Nephron (organoid): ENCODE measurements around the gene LNP1.
A peak's percentile ranks its signal among the peaks of the same experiment; 100 is the strongest.
"Not testable (repeated sequence)": the region's sequence is repeated elsewhere in the genome, so short reads cannot be mapped to it uniquely, and the experiment has no call there.

Source experiments
- H3K27ac Mint-ChIP-seq, 3 experiments: 2 replicates each; pipeline ENCODE4 v1.8.0; 2020; ENCODE audit warnings: mixed read lengths in 3 of 3, mild to moderate bottlenecking in 2 of 3, moderate library complexity in 1 of 3
- H3K27me3 Mint-ChIP-seq: 2 replicates; pipeline ENCODE4 v1.8.0; 2021; ENCODE audit warnings: low read depth, mild to moderate bottlenecking, moderate library complexity, mixed read lengths
- H3K36me3 Mint-ChIP-seq: 2 replicates; pipeline ENCODE4 v1.8.0; 2020; ENCODE audit warnings: low read depth, mixed read lengths
- H3K4me1 Mint-ChIP-seq: 2 replicates; pipeline ENCODE4 v1.8.0; 2020; ENCODE audit warnings: mixed read lengths
- H3K4me3 Mint-ChIP-seq, 3 experiments: 2 replicates each; pipeline ENCODE4 v1.8.0; 2020; ENCODE audit warnings: mild to moderate bottlenecking in 3 of 3, mixed read lengths in 3 of 3, moderate library complexity in 2 of 3
- H3K9me3 Mint-ChIP-seq: 2 replicates; pipeline ENCODE4 v1.8.0; 2020; ENCODE audit warnings: mixed read lengths
- TF ChIP-seq, protein P1 (sequence below), 3 experiments: fragments of 200-600 bp; sonication (generic); IDR thresholded peaks; one replicate each; pipeline ENCODE4 v1.5.0; 2021; ENCODE audit warnings: antibody characterized with exemption in 3 of 3; ENCODE audit not compliant: unreplicated experiment in 3 of 3

The LNP1 gene

GRCh38 chr3:100400780-100401673 lies at the start of gene LNP1, which contains the start of gene TOMM70:
TSS of gene LNP1 (plus strand) at chr3:100401539. CDS start at chr3:100429730, 28,191 bp downstream.
TSS of gene TOMM70 (minus strand) at chr3:100401089. CDS start at chr3:100400949, 140 bp downstream.
- Mint-ChIP-seq H3K4me1 (peaks cover 48% of the 10 kb centered on the region), H3K9me3 (peaks cover 7% of the 10 kb centered on the region), H3K27me3 (no peaks in the 10 kb centered on the region), H3K36me3 (peaks cover 10% of the 10 kb centered on the region), H3K4me3 (peak within 1 kb of the TSS; percentile 92 to 96 (median 93)), H3K27ac (peak within 1 kb of the TSS; percentile 97 to 99 (median 98))
- TF ChIP-seq, protein P1, sequence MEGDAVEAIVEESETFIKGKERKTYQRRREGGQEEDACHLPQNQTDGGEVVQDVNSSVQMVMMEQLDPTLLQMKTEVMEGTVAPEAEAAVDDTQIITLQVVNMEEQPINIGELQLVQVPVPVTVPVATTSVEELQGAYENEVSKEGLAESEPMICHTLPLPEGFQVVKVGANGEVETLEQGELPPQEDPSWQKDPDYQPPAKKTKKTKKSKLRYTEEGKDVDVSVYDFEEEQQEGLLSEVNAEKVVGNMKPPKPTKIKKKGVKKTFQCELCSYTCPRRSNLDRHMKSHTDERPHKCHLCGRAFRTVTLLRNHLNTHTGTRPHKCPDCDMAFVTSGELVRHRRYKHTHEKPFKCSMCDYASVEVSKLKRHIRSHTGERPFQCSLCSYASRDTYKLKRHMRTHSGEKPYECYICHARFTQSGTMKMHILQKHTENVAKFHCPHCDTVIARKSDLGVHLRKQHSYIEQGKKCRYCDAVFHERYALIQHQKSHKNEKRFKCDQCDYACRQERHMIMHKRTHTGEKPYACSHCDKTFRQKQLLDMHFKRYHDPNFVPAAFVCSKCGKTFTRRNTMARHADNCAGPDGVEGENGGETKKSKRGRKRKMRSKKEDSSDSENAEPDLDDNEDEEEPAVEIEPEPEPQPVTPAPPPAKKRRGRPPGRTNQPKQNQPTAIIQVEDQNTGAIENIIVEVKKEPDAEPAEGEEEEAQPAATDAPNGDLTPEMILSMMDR (IDR thresholded peaks at IDR 0.05; ENCODE audit: unreplicated experiment in 3 of 3): no peak

DNA sequence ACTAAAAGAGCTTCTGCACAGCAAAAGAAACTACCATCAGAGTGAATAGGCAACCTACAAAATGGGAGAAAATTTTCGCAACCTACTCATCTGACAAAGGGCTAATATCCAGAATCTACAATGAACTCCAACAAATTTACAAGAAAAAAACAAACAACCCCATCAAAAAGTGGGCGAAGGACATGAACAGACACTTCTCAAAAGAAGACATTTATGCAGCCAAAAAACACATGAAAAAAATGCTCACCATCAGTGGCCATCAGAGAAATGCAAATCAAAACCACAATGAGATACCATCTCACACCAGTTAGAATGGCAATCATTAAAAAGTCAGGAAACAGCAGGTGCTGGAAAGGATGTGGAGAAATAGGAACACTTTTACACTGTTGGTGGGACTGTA lies 49.6 kb upstream of the LNP1 start:
- H3K4me3 Mint-ChIP-seq, H3K4me1 Mint-ChIP-seq, H3K27ac Mint-ChIP-seq, H3K27me3 Mint-ChIP-seq, H3K9me3 Mint-ChIP-seq: not testable (repeated sequence)
- H3K36me3 Mint-ChIP-seq: peaks cover 56% of the 10 kb centered on the region

- Mint-ChIP-seq H3K27me3 (no peaks in the 10 kb centered on the region), H3K4me3 (no peak overlapping the region), H3K27ac (peak overlapping the region in 1 of 3 experiments; percentile 94), H3K9me3 (peaks cover 9% of the 10 kb centered on the region), H3K4me1 (no peaks in the 10 kb centered on the region), H3K36me3 (peaks cover 55% of the 10 kb centered on the region)
- TF ChIP-seq, protein P1 (IDR thresholded peaks at IDR 0.05; ENCODE audit: unreplicated experiment in 3 of 3): no peak
Observed at GRCh38 chr3:100352296-100353231, 48.8 kb upstream of the LNP1 start.

GRCh38 chr3:100354850-100355249 lies 46.5 kb upstream of the LNP1 start:
- TF ChIP-seq, protein P1 (IDR thresholded peaks at IDR 0.05; ENCODE audit: unreplicated experiment in 3 of 3): no peak
- H3K27ac Mint-ChIP-seq: peak overlapping the region; percentile 29 to 88 (median 83)
- no peaks in the 10 kb centered on the region for H3K27me3 Mint-ChIP-seq
- peaks cover 59% of the 10 kb centered on the region for H3K36me3 Mint-ChIP-seq
- H3K9me3 Mint-ChIP-seq: peaks cover 9% of the 10 kb centered on the region
- no peaks in the 10 kb centered on the region for H3K4me1 Mint-ChIP-seq
- H3K4me3 Mint-ChIP-seq: no peak overlapping the region

GRCh38 chr3:100358413-100358812 lies 42.9 kb upstream of the LNP1 start:
- TF ChIP-seq, protein P1 (IDR thresholded peaks at IDR 0.05; ENCODE audit: unreplicated experiment in 3 of 3): no peak
- H3K27ac Mint-ChIP-seq: peak overlapping the region; percentile 6 to 93 (median 24)
- H3K36me3 Mint-ChIP-seq: peaks cover 65% of the 10 kb centered on the region
- H3K4me1 Mint-ChIP-seq: no peaks in the 10 kb centered on the region
- H3K4me3 Mint-ChIP-seq: no peak overlapping the region
- peaks cover 2% of the 10 kb centered on the region for H3K9me3 Mint-ChIP-seq
- H3K27me3 Mint-ChIP-seq: no peaks in the 10 kb centered on the region

DNA sequence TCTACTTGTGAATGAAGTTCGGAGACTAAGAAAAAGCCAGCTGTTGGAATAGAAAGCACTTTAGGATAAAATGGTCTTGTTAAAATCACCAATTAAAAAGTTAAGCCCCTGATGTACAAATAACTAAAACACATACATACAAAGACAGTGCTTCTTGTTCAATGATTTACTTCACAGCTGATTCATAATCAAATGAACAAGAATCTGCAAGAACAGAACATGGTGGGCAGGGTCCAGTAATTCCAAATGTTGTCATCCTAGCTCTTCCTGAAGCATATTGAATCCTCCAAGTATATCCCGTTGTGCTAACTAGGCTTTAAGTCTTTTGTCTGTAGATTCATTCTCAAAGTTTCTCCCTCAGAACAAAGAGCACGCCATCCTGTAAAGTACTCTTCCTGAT lies 42.3 kb upstream of the LNP1 start:
- Mint-ChIP-seq H3K27ac (peak overlapping the region; percentile 6 to 93 (median 24)), H3K9me3 (peaks cover 4% of the 10 kb centered on the region), H3K27me3 (no peaks in the 10 kb centered on the region), H3K4me3 (no peak overlapping the region), H3K4me1 (no peaks in the 10 kb centered on the region), H3K36me3 (peaks cover 70% of the 10 kb centered on the region)
- TF ChIP-seq, protein P1 (IDR thresholded peaks at IDR 0.05; ENCODE audit: unreplicated experiment in 3 of 3): no peak
